ENCODE results near the gene PXMP4.

Gene PXMP4

GRCh38 chr20:33667676-33668465 is 52.2 kb downstream of the PXMP4 start:
- DNase-seq, result peak; percentile 85

- peak; percentile 63 for DNase-seq
Observed at GRCh38 chr20:33667245-33667675, 52.9 kb downstream of the PXMP4 start.

GRCh38 chr20:33666293-33667244 is 53.5 kb downstream of the PXMP4 start, which contains the start of gene ACTL10:
TSS of gene ACTL10 (plus strand) at chr20:33666943. CDS start at chr20:33667498, 555 bp downstream.
- DNase-seq, result peak; percentile 84

GRCh38 chr20:33664762-33665144 is 55.4 kb downstream of the PXMP4 start:
- DNase-seq, result no peak

GRCh38 chr20:33664085-33664761 is 55.9 kb downstream of the PXMP4 start:
- DNase-seq, result no peak

GRCh38 chr20:33663161-33664084 is 56.7 kb downstream of the PXMP4 start:
- DNase-seq, result peak; percentile 89

GRCh38 chr20:33662172-33662571 is 57.9 kb downstream of the PXMP4 start, which contains the start of gene C20orf144:
TSS of gene C20orf144 (plus strand) at chr20:33662327. CDS start at chr20:33662346, 19 bp downstream.
- no peak for DNase-seq

GRCh38 chr20:33660685-33661058 is 59.4 kb downstream of the PXMP4 start:
- DNase-seq, result peak; percentile 20

GRCh38 chr20:33660035-33660684 is 60.0 kb downstream of the PXMP4 start:
- DNase-seq, result peak; percentile 26

- peak; percentile 27 for DNase-seq
Observed at GRCh38 chr20:33659341-33660034, 60.6 kb downstream of the PXMP4 start.

- DNase-seq, result no peak
Observed at GRCh38 chr20:33658929-33659328, 61.2 kb downstream of the PXMP4 start.

- DNase-seq, result peak; percentile 28
Observed at GRCh38 chr20:33658510-33658909, 61.6 kb downstream of the PXMP4 start.

GRCh38 chr20:33657704-33658095 is 62.4 kb downstream of the PXMP4 start:
- no peak for DNase-seq

- no peak for DNase-seq
Observed at GRCh38 chr20:33656783-33657703, 63.1 kb downstream of the PXMP4 start.

GRCh38 chr20:33656010-33656782 is 63.9 kb downstream of the PXMP4 start:
- DNase-seq, result no peak

- DNase-seq, result no peak
Observed at GRCh38 chr20:33655164-33655563, 64.9 kb downstream of the PXMP4 start.

- DNase-seq, result no peak
Observed at GRCh38 chr20:33654680-33655161, 65.4 kb downstream of the PXMP4 start.

GRCh38 chr20:33653900-33654596 is 66.1 kb downstream of the PXMP4 start:
- DNase-seq, result no peak

Data from activated CD4-positive, CD25-positive, alpha-beta regulatory T cell treated with anti-CD3 and anti-CD28 coated beads, Interleukin-2, amount 50 U/mL, for 72 hours (primary cell).